GM08714 (cell line): ENCODE measurements around the gene TMEM107.

Experiments
- H3K4me3 ChIP-seq: fragments of 200-500 bp; sonication (Bioruptor generic); 2 replicates; pipeline ENCODE4 v1.5.1; 2014; ENCODE audit warnings: mild to moderate bottlenecking, low read length, inconsistent platforms
- ZNF274 ChIP-seq: IDR thresholded peaks from 2 replicates; pipeline ENCODE4 v1.6.1; 2012; ENCODE audit warnings: mild to moderate bottlenecking, low read depth, low read length

TMEM107 gene

GRCh38 chr17:8206536-8206935, 30.4 kb upstream of the TMEM107 start:
- no peak for TF ChIP-seq ZNF274
- H3K4me3 ChIP-seq = no peak overlapping the region

GRCh38 chr17:8204761-8205555, 28.8 kb upstream of the TMEM107 start:
- no peak for TF ChIP-seq ZNF274
- H3K4me3 ChIP-seq = no peak overlapping the region

DNA sequence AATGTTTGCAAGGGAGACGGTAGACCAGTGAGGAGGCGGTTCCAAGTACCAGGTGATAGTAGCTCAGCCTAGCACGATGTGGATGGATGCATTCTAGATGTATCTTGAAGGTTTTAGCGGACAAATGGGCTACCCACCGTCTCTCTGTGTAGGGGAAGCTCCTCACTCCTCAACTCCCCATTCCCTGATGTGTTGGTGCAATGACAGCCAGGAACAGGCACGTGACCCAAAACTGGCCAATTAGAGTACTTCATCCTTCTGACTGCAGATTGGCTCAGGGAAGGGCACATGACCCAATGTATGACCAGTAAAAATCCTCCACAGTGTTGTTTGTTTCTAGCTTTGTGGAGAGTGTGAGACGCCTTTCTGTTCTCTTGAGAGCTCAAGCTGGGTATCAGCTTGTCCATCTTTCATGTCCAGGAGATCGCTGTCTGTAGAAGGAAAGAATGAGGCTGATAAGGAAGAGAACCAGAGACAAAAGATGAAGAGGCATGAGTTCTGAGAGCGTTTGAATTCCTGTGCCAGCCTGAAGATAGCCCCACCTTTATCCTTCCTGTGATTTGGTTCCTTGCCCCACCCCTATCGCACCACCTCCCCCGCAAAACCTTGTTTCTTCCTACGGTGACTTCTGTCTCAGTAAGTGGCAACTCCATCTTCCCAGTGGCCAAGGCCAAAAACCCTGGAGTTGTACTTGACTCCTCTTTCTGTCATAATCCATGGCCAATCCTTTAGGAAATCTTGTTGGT, 16.1 kb upstream of the TMEM107 start:
- H3K4me3 ChIP-seq = peak overlapping the region; percentile 79
- no peak for TF ChIP-seq ZNF274

GRCh38 chr17:8190506-8190905, 14.3 kb upstream of the TMEM107 start:
- peak overlapping the region; percentile 37; the same call in 1 of the 2 replicates for H3K4me3 ChIP-seq
- TF ChIP-seq ZNF274 = no peak

GRCh38 chr17:8189711-8190477, 13.7 kb upstream of the TMEM107 start, which contains the start of gene BORCS6:
BORCS6 (minus strand) TSS chr17:8190180; CDS start chr17:8190140, 40 bp downstream.
- peak within 1 kb of the TSS; percentile 80 for H3K4me3 ChIP-seq
- no peak for TF ChIP-seq ZNF274

- no peak for TF ChIP-seq ZNF274
- peak overlapping the region; percentile 80 for H3K4me3 ChIP-seq
These were observed 13.0 kb upstream of the TMEM107 start for GRCh38 chr17:8189041-8189710.

GRCh38 chr17:8188263-8188839, 12.2 kb upstream of the TMEM107 start:
- peak overlapping the region; percentile 80; the same call in 1 of the 2 replicates for H3K4me3 ChIP-seq
- TF ChIP-seq ZNF274 = no peak

GRCh38 chr17:8187517-8188262, 11.5 kb upstream of the TMEM107 start:
- H3K4me3 ChIP-seq = peak overlapping the region; percentile 80
- TF ChIP-seq ZNF274 = no peak

DNA sequence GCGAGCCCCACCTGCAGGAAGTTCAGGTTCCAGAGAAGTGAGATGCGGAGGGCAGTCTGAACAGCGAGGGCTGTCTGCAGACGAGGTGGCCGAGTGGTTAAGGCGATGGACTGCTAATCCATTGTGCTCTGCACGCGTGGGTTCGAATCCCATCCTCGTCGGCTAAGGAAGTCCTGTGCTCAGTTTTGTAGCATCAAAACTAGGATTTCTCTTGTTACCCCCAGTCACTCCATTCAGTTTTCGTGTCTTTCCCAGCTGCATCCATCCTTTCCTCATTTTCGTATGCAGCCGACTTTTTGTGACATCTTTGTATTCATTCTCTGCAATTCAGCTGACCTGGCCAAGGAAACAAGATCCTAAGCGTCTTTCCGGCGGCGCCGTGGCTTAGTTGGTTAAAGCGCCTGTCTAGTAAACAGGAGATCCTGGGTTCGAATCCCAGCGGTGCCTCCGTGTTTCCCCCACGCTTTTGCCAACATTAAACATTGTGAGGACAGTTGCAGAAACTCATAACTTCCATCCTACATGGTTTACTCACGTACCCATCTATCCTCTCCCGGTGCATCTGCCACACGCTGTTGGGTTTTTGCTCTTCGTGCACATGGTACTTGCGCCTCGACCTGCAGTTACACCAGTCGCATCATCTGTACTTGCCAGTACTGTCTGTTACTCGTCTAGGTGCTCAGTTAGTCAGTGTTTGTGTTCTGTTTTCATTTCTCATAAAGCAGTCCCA, 10.8 kb upstream of the TMEM107 start:
- TF ChIP-seq ZNF274 = no peak
- H3K4me3 ChIP-seq = peak overlapping the region; percentile 77

DNA sequence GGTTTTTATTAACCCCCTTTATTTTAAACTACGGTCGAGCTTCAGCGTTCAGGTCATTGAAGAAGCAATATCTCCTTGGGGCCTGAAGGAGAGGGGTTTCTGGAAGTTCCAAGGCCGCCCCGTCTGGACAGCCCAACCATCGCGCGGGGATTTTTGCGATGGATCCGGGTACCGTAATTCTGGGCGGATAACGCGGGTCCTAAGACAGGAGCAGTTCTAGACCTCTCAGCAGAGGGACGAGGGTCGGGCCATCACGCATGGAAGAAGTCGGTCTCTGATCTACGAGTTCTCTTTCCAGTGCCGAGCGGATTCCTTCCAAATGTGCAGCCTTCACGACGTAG, 10.2 kb upstream of the TMEM107 start:
- peak overlapping the region; percentile 77 for H3K4me3 ChIP-seq
- no peak for TF ChIP-seq ZNF274

DNA sequence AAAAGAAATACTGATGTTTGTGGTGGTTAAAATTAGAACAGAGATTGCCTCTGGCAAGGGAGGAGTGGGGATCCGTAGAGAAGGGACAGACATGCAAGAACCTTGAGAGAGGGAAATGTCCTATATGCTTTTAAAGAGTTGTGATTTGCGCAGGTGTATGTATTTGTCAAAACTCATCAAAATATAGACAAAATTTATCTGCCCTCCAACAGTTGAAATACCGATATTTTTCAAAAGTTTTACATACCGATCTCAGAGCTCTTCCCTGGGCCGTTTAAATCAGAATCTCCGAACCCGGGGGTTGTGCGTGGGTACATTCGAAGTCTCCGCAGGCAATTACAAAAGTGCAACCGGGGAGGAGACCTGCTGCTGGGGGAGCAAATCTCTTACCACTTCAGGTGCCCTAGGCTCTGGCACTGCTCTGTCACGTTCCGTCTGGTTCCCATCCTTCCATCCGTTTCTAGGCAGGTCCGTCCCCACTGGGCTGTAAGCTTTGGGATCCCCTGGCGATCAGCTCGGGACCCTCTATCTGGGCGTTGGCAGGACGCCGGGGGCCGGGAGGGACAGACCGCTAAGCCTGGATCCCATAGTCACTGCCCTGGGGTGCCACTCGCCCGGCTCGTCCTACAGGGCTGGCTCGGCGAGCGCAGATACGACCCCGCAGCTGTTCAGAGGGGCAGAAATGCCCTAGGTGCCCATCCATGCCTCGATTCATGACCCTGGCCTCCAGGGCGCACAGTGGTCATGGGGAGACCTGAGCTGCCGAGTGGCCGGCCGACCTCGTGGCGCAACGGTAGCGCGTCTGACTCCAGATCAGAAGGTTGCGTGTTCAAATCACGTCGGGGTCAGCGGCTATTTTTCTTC, 9.6 kb upstream of the TMEM107 start:
- H3K4me3 ChIP-seq = peak overlapping the region; percentile 77
- TF ChIP-seq ZNF274 = no peak
